ENCODE measurements around the gene DNASE2.

Gene DNASE2

GRCh38 chr19:12828494-12828893, 52.8 kb downstream of the DNASE2 start:
- DNase-seq, result peak; percentile 85

DNA sequence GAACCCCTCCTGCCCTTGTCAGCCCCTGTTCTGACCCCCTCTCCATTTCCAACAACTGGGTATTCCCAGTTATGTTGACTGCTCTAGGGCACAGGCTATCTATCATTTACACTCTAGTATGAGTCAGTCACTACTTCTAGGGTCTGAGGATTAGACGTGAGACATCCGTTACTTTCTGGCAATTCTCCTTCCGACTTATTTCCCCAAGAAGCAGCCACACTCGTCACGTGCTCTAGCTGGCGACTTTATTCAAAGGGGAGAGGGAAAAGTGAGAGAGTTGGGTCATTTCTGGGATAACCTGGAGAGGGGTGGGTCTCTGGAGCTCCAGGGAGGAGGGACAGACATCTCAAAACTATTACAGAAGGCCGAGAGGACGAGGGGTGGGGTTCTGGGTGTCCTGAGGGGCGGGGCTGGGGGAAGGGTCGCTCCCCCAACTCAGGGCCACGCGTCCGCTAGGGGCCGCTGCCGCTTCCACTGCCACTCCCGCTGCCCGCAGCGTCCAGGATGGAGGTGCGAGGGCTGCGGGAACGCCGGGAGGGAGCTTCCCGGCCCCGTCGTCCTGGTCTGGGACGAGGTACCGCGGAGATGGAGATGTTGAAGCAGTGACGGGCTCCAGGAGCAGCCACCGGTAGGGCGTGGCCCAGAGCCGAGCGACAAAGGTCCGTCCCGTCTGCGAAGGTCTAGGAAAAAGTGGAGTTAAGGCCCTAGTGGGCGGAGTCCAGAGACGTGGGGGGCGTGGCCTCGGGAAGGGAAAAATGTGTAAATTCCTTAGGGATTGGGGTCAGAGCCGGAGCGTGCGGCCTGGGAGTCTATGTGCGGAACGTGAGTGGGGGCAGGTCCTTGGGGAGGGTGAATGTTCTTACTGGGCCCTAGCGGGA, 55.8 kb downstream of the DNASE2 start:
- no peak for DNase-seq
